Upper lobe of left lung (tissue), 6 donors: ENCODE measurements around the gene MVP. TPM values are rescaled to one million over a fixed set of nuclear protein-coding genes. Genes with fewer than 3 reads are reported as not detected.
A peak's percentile ranks its signal among the peaks of the same experiment; 100 is the strongest.

Experiments
- ATAC-seq, 2 donors: fragments of 200-7000 bp; cut with Tn5 transposase; one replicate each; pipeline ENCODE4 v1.9.1; 2022; ENCODE audit warnings: mild to moderate bottlenecking in 2 of 2, moderate library complexity in 2 of 2; ENCODE audit not compliant: low FRiP score in 2 of 2
- DNase-seq, 2 donors: peaks; one replicate each; pipeline ENCODE4 v3.0.0-alpha.2; 2019 to 2020
- H3K27ac ChIP-seq, 4 donors: fragments of 200-600 bp; sonication (generic); one replicate each; pipeline ENCODE4 v1.5.1; 2016 to 2019
- H3K27me3 ChIP-seq, 4 donors: fragments of 200-600 bp; sonication (generic); one replicate each; pipeline ENCODE4 v1.5.1; 2017 to 2019
- H3K36me3 ChIP-seq, 4 donors: fragments of 200-600 bp; sonication (generic); one replicate each; pipeline ENCODE4 v1.5.1; 2016 to 2019
- H3K4me1 ChIP-seq, 4 donors: fragments of 200-600 bp; sonication (generic); one replicate each; pipeline ENCODE4 v1.5.1; 2018 to 2019
- H3K4me3 ChIP-seq, 4 donors: fragments of 200-600 bp; sonication (generic); one replicate each; pipeline ENCODE4 v1.5.1; 2017 to 2019; ENCODE audit warnings: mild to moderate bottlenecking in 2 of 4, moderate library complexity in 1 of 4
- H3K9me3 ChIP-seq, 4 donors: fragments of 200-600 bp; sonication (generic); one replicate each; pipeline ENCODE4 v1.5.1; 2018 to 2019
- CTCF ChIP-seq, 6 experiments: fragments of 450-650 bp in 4 of 6; fragments of 200-600 bp in 2 of 6; sonication (generic) in 2 of 6; IDR thresholded peaks; one replicate each; pipeline ENCODE4 v1.5.1; 2016 to 2019; ENCODE audit warnings: antibody characterized with exemption in 6 of 6
- EP300 ChIP-seq, 4 donors: sonication (generic); formaldehyde crosslinking; IDR thresholded peaks; one replicate each; pipeline ENCODE4 v1.5.1; 2017; ENCODE audit warnings: antibody characterized with exemption in 4 of 4, control low read depth in 2 of 4
- POLR2A ChIP-seq, 4 donors: fragments of 450-650 bp; IDR thresholded peaks; one replicate each; pipeline ENCODE4 v1.5.1; 2016 to 2017; ENCODE audit warnings: antibody characterized with exemption in 4 of 4, mild to moderate bottlenecking in 2 of 4
- POLR2AphosphoS5 ChIP-seq, 2 donors: sonication (generic); formaldehyde crosslinking; IDR thresholded peaks; one replicate each; pipeline ENCODE4 v1.5.1; 2017; ENCODE audit warnings: antibody characterized with exemption in 2 of 2
- WGBS, 2 donors: methylation state at CpG; one replicate each; pipeline ENCODE4 v1.1.5; 2017 to 2018; 5-methylcytosine and 5-hydroxymethylcytosine counted together
- total RNA-seq, 6 donors: library from RNA; depleted of rRNA in 4 of 6; stranded (reverse); fragments of >200 nt in 4 of 6; gene quantifications; one replicate each; pipeline versions ENCODE4 v1.1.0 to v1.2.1, GENCODE V29; 2016 to 2021
- donor health status: DM: no; HTN: no; CAD: no; lungs with moderate emphysema.
- donor health status: DM: no; HTN: yes; CAD: no; lungs with severe emphysema.

MVP gene
- total RNA-seq, 6 donors from 2014 or later, result 260 to 411 (median 312) TPM

GRCh38 chr16:29813644-29814562 lies 6.4 kb upstream of the MVP start:
- Histone ChIP-seq H3K4me3 (no peak overlapping the region), H3K9me3 (no peaks in the 10 kb centered on the region), H3K4me1 (peaks cover 58 to 80% (median 64%) of the 10 kb centered on the region in 4 donors), H3K27ac (no peak overlapping the region), H3K27me3 (peaks cover 0 to 5% (median 0%) of the 10 kb centered on the region in 4 donors), H3K36me3 (peaks cover 2 to 22% (median 12%) of the 10 kb centered on the region in 4 donors)
- DNase-seq (peak in 1 of 2 donors; percentile 58), ATAC-seq (no peak)
- TF ChIP-seq CTCF (IDR thresholded peaks at IDR 0.05) (no peak), POLR2AphosphoS5 (IDR thresholded peaks at IDR 0.05) (no peak), POLR2A (IDR thresholded peaks at IDR 0.05) (no peak), EP300 (IDR thresholded peaks at IDR 0.05) (no peak)
- 79 to 82% methylated on average over 17 to 23 of the region's 24 CpGs for WGBS, 2 donors

- 76 to 85% methylated on average over 5 of the region's 5 CpGs for WGBS, 2 donors
- no peak for DNase-seq
- TF ChIP-seq EP300 (IDR thresholded peaks at IDR 0.05) (no peak), POLR2A (IDR thresholded peaks at IDR 0.05) (no peak), CTCF (IDR thresholded peaks at IDR 0.05) (no peak), POLR2AphosphoS5 (IDR thresholded peaks at IDR 0.05) (no peak)
- no peaks in the 10 kb centered on the region for H3K9me3 ChIP-seq
- H3K4me1 ChIP-seq, result peaks cover 56 to 80% (median 64%) of the 10 kb centered on the region in 4 donors
- no peak for ATAC-seq
- peaks cover 0 to 5% (median 0%) of the 10 kb centered on the region in 4 donors for H3K27me3 ChIP-seq
- H3K4me3 ChIP-seq, result no peak overlapping the region
- peak overlapping the region in 3 of 4 donors; percentile 68 to 94 (median 80) for H3K27ac ChIP-seq
- peaks cover 0 to 22% (median 9%) of the 10 kb centered on the region in 4 donors for H3K36me3 ChIP-seq
Measured at GRCh38 chr16:29814592-29814991, 5.7 kb upstream of the MVP start.

GRCh38 chr16:29815032-29815721 lies 5.1 kb upstream of the MVP start:
- 2 to 6% methylated on average over 29 to 39 of the region's 39 CpGs for WGBS, 2 donors
- Histone ChIP-seq H3K27ac (peak overlapping the region; percentile 68 to 94 (median 82)), H3K9me3 (no peaks in the 10 kb centered on the region), H3K36me3 (peaks cover 0 to 19% (median 6%) of the 10 kb centered on the region in 4 donors), H3K4me3 (peak overlapping the region in 3 of 4 donors; percentile 70 to 79 (median 74)), H3K27me3 (peaks cover 0 to 5% (median 0%) of the 10 kb centered on the region in 4 donors), H3K4me1 (peaks cover 59 to 80% (median 64%) of the 10 kb centered on the region in 4 donors)
- no peak for ATAC-seq
- TF ChIP-seq POLR2AphosphoS5 (IDR thresholded peaks at IDR 0.05) (no peak), POLR2A (IDR thresholded peaks at IDR 0.05) (no peak), CTCF (IDR thresholded peaks at IDR 0.05) (no peak)
- peak in 1 of 2 donors; percentile 86 for DNase-seq

- H3K36me3 ChIP-seq, result peaks cover 0 to 15% (median 5%) of the 10 kb centered on the region in 4 donors
- H3K4me3 ChIP-seq, result peak within 1 kb of the TSS; percentile 70 to 79 (median 76)
- H3K27ac ChIP-seq, result peak within 1 kb of the TSS; percentile 80 to 96 (median 90)
- TF ChIP-seq POLR2AphosphoS5 (IDR thresholded peaks at IDR 0.05) (peak; percentile 83 to 88), POLR2A (IDR thresholded peaks at IDR 0.05) (peak in 3 of 4 donors; percentile 56 to 84 (median 69)), EP300 (IDR thresholded peaks at IDR 0.05) (no peak), CTCF (IDR thresholded peaks at IDR 0.05) (peak; percentile 88 to 97 (median 93))
- ATAC-seq (peak; percentile 90 to 95), DNase-seq (peak; percentile 96 to 99)
- peaks cover 0 to 5% (median 0%) of the 10 kb centered on the region in 4 donors for H3K27me3 ChIP-seq
- H3K4me1 ChIP-seq, result peaks cover 51 to 77% (median 58%) of the 10 kb centered on the region in 4 donors
- no peaks in the 10 kb centered on the region for H3K9me3 ChIP-seq
- 0% methylated on average over 28 to 46 of the region's 70 CpGs for WGBS, 2 donors
Measured at GRCh38 chr16:29815793-29816693, 4.2 kb upstream of the MVP start, which contains the start of gene PAGR1. Gene PAGR1, plus strand, starts transcription at chr16:29816152. Its CDS starts 374 bp downstream, at chr16:29816526.
